ENCODE results near the gene KRTAP9-7. TPM values are rescaled to one million over a fixed set of nuclear protein-coding genes. Genes with fewer than 3 reads are reported as not detected.

Gene KRTAP9-7
- total and polyA plus RNA-seq, 4 donors = not detected

DNA sequence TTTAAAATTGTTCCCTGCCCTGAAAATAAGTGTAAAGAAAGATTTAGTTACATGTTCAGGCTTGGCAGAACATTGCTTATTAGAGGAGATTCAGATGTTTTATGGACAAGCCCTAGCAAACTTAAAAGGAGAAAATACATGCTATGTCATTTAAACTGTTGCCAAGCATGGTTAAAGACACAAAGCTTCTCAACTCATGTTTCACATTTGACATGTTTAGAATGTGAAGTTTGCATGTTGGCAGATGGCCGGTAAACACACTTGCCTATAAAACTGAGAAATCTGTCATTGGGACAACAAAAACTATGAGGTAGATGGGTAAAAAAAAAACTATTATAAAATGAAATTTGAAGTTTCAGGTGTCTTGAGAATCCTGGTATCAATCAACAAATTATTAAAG is 21.3 kb downstream of the KRTAP9-7 start:
- TF ChIP-seq, protein P1, sequence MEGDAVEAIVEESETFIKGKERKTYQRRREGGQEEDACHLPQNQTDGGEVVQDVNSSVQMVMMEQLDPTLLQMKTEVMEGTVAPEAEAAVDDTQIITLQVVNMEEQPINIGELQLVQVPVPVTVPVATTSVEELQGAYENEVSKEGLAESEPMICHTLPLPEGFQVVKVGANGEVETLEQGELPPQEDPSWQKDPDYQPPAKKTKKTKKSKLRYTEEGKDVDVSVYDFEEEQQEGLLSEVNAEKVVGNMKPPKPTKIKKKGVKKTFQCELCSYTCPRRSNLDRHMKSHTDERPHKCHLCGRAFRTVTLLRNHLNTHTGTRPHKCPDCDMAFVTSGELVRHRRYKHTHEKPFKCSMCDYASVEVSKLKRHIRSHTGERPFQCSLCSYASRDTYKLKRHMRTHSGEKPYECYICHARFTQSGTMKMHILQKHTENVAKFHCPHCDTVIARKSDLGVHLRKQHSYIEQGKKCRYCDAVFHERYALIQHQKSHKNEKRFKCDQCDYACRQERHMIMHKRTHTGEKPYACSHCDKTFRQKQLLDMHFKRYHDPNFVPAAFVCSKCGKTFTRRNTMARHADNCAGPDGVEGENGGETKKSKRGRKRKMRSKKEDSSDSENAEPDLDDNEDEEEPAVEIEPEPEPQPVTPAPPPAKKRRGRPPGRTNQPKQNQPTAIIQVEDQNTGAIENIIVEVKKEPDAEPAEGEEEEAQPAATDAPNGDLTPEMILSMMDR (IDR thresholded peaks at IDR 0.05; ENCODE audit: control extremely low read depth, extremely low read depth) = no peak
- peak in 2 of 3 donors; percentile 62 to 76 for DNase-seq
- 60 to 74% methylated on average over 1 of the region's 1 CpG for WGBS, 2 donors
- Histone ChIP-seq H3K9ac (ENCODE audit: insufficient read depth in 1 of 2, low read length in 2 of 2) (no peak overlapping the region), H3K36me3 (ENCODE audit: control insufficient read depth in 4 of 4, insufficient read depth in 4 of 4, low read length in 4 of 4) (no peaks in the 10 kb centered on the region), H3K4me1 (ENCODE audit: control insufficient read depth in 5 of 5, insufficient read depth in 5 of 5, low read length in 5 of 5) (peaks cover 0 to 2% (median 0%) of the 10 kb centered on the region in 5 donors), H3K27ac (ENCODE audit: low read depth in 1 of 2, low read length in 1 of 2) (no peak overlapping the region), H3K27me3 (ENCODE audit: control insufficient read depth in 3 of 3, insufficient read depth in 3 of 3, low read length in 2 of 3) (no peaks in the 10 kb centered on the region), H3K9me3 (ENCODE audit: control insufficient read depth in 4 of 4, insufficient read depth in 3 of 4, low read length in 3 of 4) (no peaks in the 10 kb centered on the region), H3K4me3 (no peak overlapping the region)
- ATAC-seq (ENCODE audit: insufficient read depth, low FRiP score) = no peak

GRCh38 chr17:41298458-41299135 is 23.1 kb downstream of the KRTAP9-7 start:
- H3K4me3 ChIP-seq = no peak overlapping the region
- no peak for DNase-seq
- no peak overlapping the region for H3K27ac ChIP-seq (ENCODE audit: low read depth in 1 of 2, low read length in 1 of 2)
- no peaks in the 10 kb centered on the region for H3K36me3 ChIP-seq (ENCODE audit: control insufficient read depth in 4 of 4, insufficient read depth in 4 of 4, low read length in 4 of 4)
- H3K9me3 ChIP-seq (ENCODE audit: control insufficient read depth in 4 of 4, insufficient read depth in 3 of 4, low read length in 3 of 4) = peaks cover 0 to 6% (median 0%) of the 10 kb centered on the region in 4 donors
- WGBS, 2 donors = 89 to 93% methylated on average over 20 of the region's 20 CpGs
- TF ChIP-seq, protein P1 (IDR thresholded peaks at IDR 0.05; ENCODE audit: control extremely low read depth, extremely low read depth) = no peak
- H3K4me1 ChIP-seq (ENCODE audit: control insufficient read depth in 5 of 5, insufficient read depth in 5 of 5, low read length in 5 of 5) = peaks cover 0 to 2% (median 0%) of the 10 kb centered on the region in 5 donors
- no peaks in the 10 kb centered on the region for H3K27me3 ChIP-seq (ENCODE audit: control insufficient read depth in 3 of 3, insufficient read depth in 3 of 3, low read length in 2 of 3)
- H3K9ac ChIP-seq (ENCODE audit: insufficient read depth in 1 of 2, low read length in 2 of 2) = no peak overlapping the region
- ATAC-seq (ENCODE audit: insufficient read depth, low FRiP score) = no peak

- DNase-seq (no peak), ATAC-seq (ENCODE audit: insufficient read depth, low FRiP score) (no peak)
- 63 to 70% methylated on average over 5 of the region's 5 CpGs for WGBS, 2 donors
- Histone ChIP-seq H3K27me3 (ENCODE audit: control insufficient read depth in 3 of 3, insufficient read depth in 3 of 3, low read length in 2 of 3) (no peaks in the 10 kb centered on the region), H3K27ac (ENCODE audit: low read depth in 1 of 2, low read length in 1 of 2) (no peak overlapping the region), H3K9ac (ENCODE audit: insufficient read depth in 1 of 2, low read length in 2 of 2) (no peak overlapping the region), H3K4me3 (no peak overlapping the region), H3K9me3 (ENCODE audit: control insufficient read depth in 4 of 4, insufficient read depth in 3 of 4, low read length in 3 of 4) (peaks cover 0 to 6% (median 0%) of the 10 kb centered on the region in 4 donors), H3K4me1 (ENCODE audit: control insufficient read depth in 5 of 5, insufficient read depth in 5 of 5, low read length in 5 of 5) (peaks cover 0 to 2% (median 0%) of the 10 kb centered on the region in 5 donors), H3K36me3 (ENCODE audit: control insufficient read depth in 4 of 4, insufficient read depth in 4 of 4, low read length in 4 of 4) (no peaks in the 10 kb centered on the region)
- TF ChIP-seq, protein P1 (IDR thresholded peaks at IDR 0.05; ENCODE audit: control extremely low read depth, extremely low read depth) = no peak
Measured at GRCh38 chr17:41301204-41301790, 25.8 kb downstream of the KRTAP9-7 start.
